Suprapubic skin (tissue), 4 donors: Measurements from ENCODE around the gene NIPAL4.

ENCODE experiments used
- CTCF ChIP-seq, 2 donors: fragments of 200-600 bp in 1 of 2; fragments of 450-650 bp in 1 of 2; sonication (generic) in 1 of 2; IDR thresholded peaks; one replicate each; pipeline ENCODE4 v1.5.1; 2016 to 2019; ENCODE audit warnings: antibody characterized with exemption in 2 of 2, mild to moderate bottlenecking in 1 of 2, moderate library complexity in 1 of 2
- EP300 ChIP-seq: sonication (generic); formaldehyde crosslinking; IDR thresholded peaks from one replicate; pipeline ENCODE4 v1.6.1; 2017; ENCODE audit warnings: antibody characterized with exemption
- POLR2A ChIP-seq, 2 donors: fragments of 450-650 bp; IDR thresholded peaks; one replicate each; pipeline ENCODE4 v1.6.1; 2017; ENCODE audit warnings: antibody characterized with exemption in 2 of 2, mild to moderate bottlenecking in 2 of 2, moderate library complexity in 2 of 2
- POLR2AphosphoS5 ChIP-seq, 3 donors: sonication (generic); formaldehyde crosslinking; IDR thresholded peaks; one replicate each; pipeline ENCODE4 v1.6.1; 2017; ENCODE audit warnings: antibody characterized with exemption in 3 of 3

DNA sequence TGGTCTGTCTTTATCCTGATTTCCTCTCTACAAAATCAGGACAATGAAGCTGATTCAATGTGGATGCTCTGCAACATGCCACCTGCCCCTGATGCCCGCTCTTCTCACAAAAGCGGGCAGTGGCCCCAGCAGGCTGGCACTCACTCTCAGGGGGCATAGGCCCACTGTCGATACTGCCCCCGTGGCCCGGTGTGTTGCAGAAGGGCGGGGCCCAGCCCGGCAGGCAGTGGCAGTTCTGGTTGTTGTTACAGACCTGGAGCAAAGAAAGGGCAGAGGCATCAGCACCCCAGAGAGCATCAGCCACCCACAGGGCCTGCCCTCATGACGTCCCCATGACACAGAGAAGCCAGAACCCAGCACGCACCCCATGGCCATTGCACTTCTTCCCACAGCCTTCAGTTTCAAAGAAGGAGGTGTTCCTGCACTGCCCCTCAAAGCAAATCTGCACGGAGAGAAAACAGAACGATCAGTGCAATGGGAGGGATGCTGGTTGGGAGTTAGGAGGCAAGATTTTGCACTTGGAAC is 31.5 kb downstream of the NIPAL4 start:
- no peak for TF ChIP-seq POLR2AphosphoS5 (IDR thresholded peaks at IDR 0.05)
- TF ChIP-seq CTCF (IDR thresholded peaks at IDR 0.05): no peak
- TF ChIP-seq POLR2A (IDR thresholded peaks at IDR 0.05): no peak
- no peak for TF ChIP-seq EP300
